Activated CD4-positive, alpha-beta T cell treated with anti-CD3 and anti-CD28 coated beads, Interleukin-2, amount 10 ng/mL, durations not matched to agents 7 days and 5 days (primary cell): Measurements from ENCODE around the gene NINJ2. TPM values are rescaled to one million over a fixed set of nuclear protein-coding genes. Genes with fewer than 3 reads are reported as not detected.

ENCODE experiments used
- CTCF ChIA-PET: fragments of 350-600 bp; sonication (Branson Sonifier 250); formaldehyde crosslinking; loops from one replicate; lab custom pipeline; 2021; ENCODE audit warnings: antibody characterized with exemption; lab: Charles Lee
- POLR2A ChIA-PET: fragments of 350-600 bp; sonication (Branson Sonifier 250); formaldehyde crosslinking; loops from one replicate; lab custom pipeline; 2021; ENCODE audit warnings: antibody characterized with exemption; lab: Charles Lee
- DNase-seq: peaks from one replicate; pipeline ENCODE4 v3.0.0-alpha.2; 2020
- H3K27ac Mint-ChIP-seq: one replicate; pipeline ENCODE4 v1.8.0; 2021; ENCODE audit warnings: mild to moderate bottlenecking, moderate library complexity, mixed read lengths
- H3K27me3 Mint-ChIP-seq: one replicate; pipeline ENCODE4 v1.8.0; 2021; ENCODE audit warnings: mixed read lengths
- H3K36me3 Mint-ChIP-seq: one replicate; pipeline ENCODE4 v1.8.0; 2021; ENCODE audit warnings: low read depth, mixed read lengths
- H3K4me1 Mint-ChIP-seq: one replicate; pipeline ENCODE4 v1.8.0; 2021; ENCODE audit warnings: mixed read lengths
- H3K4me3 Mint-ChIP-seq: one replicate; pipeline ENCODE4 v1.8.0; 2021; ENCODE audit warnings: mild to moderate bottlenecking, moderate library complexity, mixed read lengths
- H3K9me3 Mint-ChIP-seq: one replicate; pipeline ENCODE4 v1.8.0; 2021; ENCODE audit warnings: mixed read lengths
- total RNA-seq, 2 experiments: library from RNA; stranded (reverse); gene quantifications; one replicate each; pipeline ENCODE4 v1.2.3, GENCODE V29; 2021

The NINJ2 gene
- total RNA-seq, 2 experiments from 2014 or later: 6.7 to 7.4 TPM

- Mint-ChIP-seq H3K36me3 (peaks cover 2% of the 10 kb centered on the region), H3K27ac (no peak overlapping the region), H3K9me3 (peaks cover 16% of the 10 kb centered on the region), H3K4me3 (no peak overlapping the region), H3K27me3 (no peaks in the 10 kb centered on the region), H3K4me1 (peaks cover 8% of the 10 kb centered on the region)
- CTCF ChIA-PET: interaction anchor here (1.5 kb wide), 1 partner anchor 18 kb away, joined by 4 read pairs; no protein-coding TSS in a partner anchor
- POLR2A ChIA-PET: no interaction called here
- no peak for DNase-seq
These were observed 29.0 kb upstream of the NINJ2 start for GRCh38 chr12:692274-692673.

GRCh38 chr12:690466-690865, 27.2 kb upstream of the NINJ2 start:
- Mint-ChIP-seq H3K9me3 (peaks cover 7% of the 10 kb centered on the region), H3K27ac (no peak overlapping the region), H3K4me1 (peaks cover 18% of the 10 kb centered on the region), H3K4me3 (no peak overlapping the region), H3K36me3 (peaks cover 2% of the 10 kb centered on the region), H3K27me3 (no peaks in the 10 kb centered on the region)
- CTCF ChIA-PET: interaction anchor here (0.5 to 1.2 kb wide), 5 partner anchors 17 to 404 kb away, joined by 3 to 4 read pairs (median 3); partner anchors contain the start of gene NINJ2
- POLR2A ChIA-PET: no interaction called here
- DNase-seq: no peak

GRCh38 chr12:685388-685787, 22.1 kb upstream of the NINJ2 start:
- ChIA-PET POLR2A (interaction anchor here (1.1 kb wide), 2 partner anchors 28 to 66 kb away, joined by 4 to 5 read pairs; partner anchors contain the start of gene WNK1), CTCF (interaction anchor here (0.6 to 2.3 kb wide), 8 partner anchors 12 to 110 kb away, joined by 3 to 8 read pairs (median 4); partner anchors contain the start of gene WNK1)
- peak; percentile 92 for DNase-seq
- no peaks in the 10 kb centered on the region for H3K9me3 Mint-ChIP-seq
- H3K4me3 Mint-ChIP-seq: peak overlapping the region; percentile 21
- H3K4me1 Mint-ChIP-seq: peaks cover 33% of the 10 kb centered on the region
- no peaks in the 10 kb centered on the region for H3K36me3 Mint-ChIP-seq
- H3K27ac Mint-ChIP-seq: peak overlapping the region; percentile 93
- no peaks in the 10 kb centered on the region for H3K27me3 Mint-ChIP-seq

- no peaks in the 10 kb centered on the region for H3K36me3 Mint-ChIP-seq
These were observed 21.2 kb upstream of the NINJ2 start for GRCh38 chr12:684416-684815.

GRCh38 chr12:681568-682256, 18.5 kb upstream of the NINJ2 start:
- H3K4me3 Mint-ChIP-seq: no peak overlapping the region

More at GRCh38 chr12:684416-684815, 21.2 kb upstream of the NINJ2 start:
- H3K27ac Mint-ChIP-seq: peak overlapping the region; percentile 27
- no peaks in the 10 kb centered on the region for H3K9me3 Mint-ChIP-seq
- DNase-seq: no peak
- no peaks in the 10 kb centered on the region for H3K27me3 Mint-ChIP-seq
- H3K4me1 Mint-ChIP-seq: peaks cover 37% of the 10 kb centered on the region
- no peak overlapping the region for H3K4me3 Mint-ChIP-seq
- POLR2A ChIA-PET: no interaction called here
- CTCF ChIA-PET: no interaction called here

GRCh38 chr12:678747-679712, 15.8 kb upstream of the NINJ2 start:
- no peaks in the 10 kb centered on the region for H3K9me3 Mint-ChIP-seq
- no peak for DNase-seq
- peaks cover 44% of the 10 kb centered on the region for H3K4me1 Mint-ChIP-seq
- ChIA-PET CTCF (interaction anchor here (0.9 to 2.5 kb wide), 3 partner anchors 11 to 27 kb away, joined by 4 to 9 read pairs (median 4); partner anchors contain the start of gene NINJ2), POLR2A (no interaction called here)
- no peak overlapping the region for H3K4me3 Mint-ChIP-seq
- peak overlapping the region; percentile 34 for H3K27ac Mint-ChIP-seq
- no peaks in the 10 kb centered on the region for H3K27me3 Mint-ChIP-seq
- no peaks in the 10 kb centered on the region for H3K36me3 Mint-ChIP-seq

More at GRCh38 chr12:681568-682256, 18.5 kb upstream of the NINJ2 start:
- H3K27me3 Mint-ChIP-seq: no peaks in the 10 kb centered on the region
- H3K36me3 Mint-ChIP-seq: no peaks in the 10 kb centered on the region
- ChIA-PET POLR2A (no interaction called here), CTCF (interaction anchor here (0.6 to 3.2 kb wide), 2 partner anchors 13 to 64 kb away, joined by 3 to 10 read pairs; no protein-coding TSS in a partner anchor)
- H3K27ac Mint-ChIP-seq: no peak overlapping the region
- H3K9me3 Mint-ChIP-seq: no peaks in the 10 kb centered on the region
- peaks cover 53% of the 10 kb centered on the region for H3K4me1 Mint-ChIP-seq
- DNase-seq: no peak

- H3K4me1 Mint-ChIP-seq: peaks cover 67% of the 10 kb centered on the region
- DNase-seq: no peak
- no peaks in the 10 kb centered on the region for H3K9me3 Mint-ChIP-seq
- POLR2A ChIA-PET: interaction anchor here (0.9 kb wide), 1 partner anchor 76 kb away, joined by 8 read pairs; no protein-coding TSS in a partner anchor
- CTCF ChIA-PET: interaction anchor here (0.6 to 3.9 kb wide), 3 partner anchors 26 to 76 kb away, joined by 3 to 19 read pairs (median 4); partner anchors contain the start of gene WNK1
- H3K27ac Mint-ChIP-seq: peak overlapping the region; percentile 73
- no peaks in the 10 kb centered on the region for H3K27me3 Mint-ChIP-seq
- H3K4me3 Mint-ChIP-seq: no peak overlapping the region
- H3K36me3 Mint-ChIP-seq: no peaks in the 10 kb centered on the region
These were observed 12.3 kb upstream of the NINJ2 start for GRCh38 chr12:675562-675961.

- no peaks in the 10 kb centered on the region for H3K36me3 Mint-ChIP-seq
- H3K27me3 Mint-ChIP-seq: no peaks in the 10 kb centered on the region
- H3K9me3 Mint-ChIP-seq: no peaks in the 10 kb centered on the region
- peak overlapping the region; percentile 56 for H3K4me3 Mint-ChIP-seq
- DNase-seq: peak; percentile 82
- H3K4me1 Mint-ChIP-seq: peaks cover 67% of the 10 kb centered on the region
- peak overlapping the region; percentile 96 for H3K27ac Mint-ChIP-seq
- ChIA-PET CTCF (interaction anchor here (0.6 to 3.9 kb wide), 6 partner anchors 12 to 166 kb away, joined by 3 to 19 read pairs (median 4); partner anchors contain the start of gene WNK1), POLR2A (interaction anchor here (1.0 kb wide), 1 partner anchor 77 kb away, joined by 6 read pairs; no protein-coding TSS in a partner anchor)
These were observed 11.1 kb upstream of the NINJ2 start for GRCh38 chr12:674272-674781.

GRCh38 chr12:673849-674248, 10.6 kb upstream of the NINJ2 start:
- CTCF ChIA-PET: interaction anchor here (0.6 to 3.9 kb wide), 9 partner anchors 12 to 166 kb away, joined by 3 to 19 read pairs (median 3); partner anchors contain the start of gene WNK1
- H3K27me3 Mint-ChIP-seq: no peaks in the 10 kb centered on the region
- peak overlapping the region; percentile 56 for H3K4me3 Mint-ChIP-seq
- peaks cover 66% of the 10 kb centered on the region for H3K4me1 Mint-ChIP-seq
- no peak for DNase-seq
- H3K27ac Mint-ChIP-seq: peak overlapping the region; percentile 96
- POLR2A ChIA-PET: interaction anchor here (0.7 to 1.0 kb wide), 2 partner anchors 38 to 78 kb away, joined by 3 to 6 read pairs; no protein-coding TSS in a partner anchor
- no peaks in the 10 kb centered on the region for H3K9me3 Mint-ChIP-seq
- H3K36me3 Mint-ChIP-seq: no peaks in the 10 kb centered on the region

- Mint-ChIP-seq H3K27ac (no peak overlapping the region), H3K4me3 (no peak overlapping the region)
These were observed 6.3 kb upstream of the NINJ2 start for GRCh38 chr12:669576-669945.

GRCh38 chr12:668090-668481, 4.8 kb upstream of the NINJ2 start:
- no peak for DNase-seq
- no peak overlapping the region for H3K4me3 Mint-ChIP-seq
- POLR2A ChIA-PET: no interaction called here
- no peaks in the 10 kb centered on the region for H3K9me3 Mint-ChIP-seq
- H3K4me1 Mint-ChIP-seq: peaks cover 69% of the 10 kb centered on the region
- no peak overlapping the region for H3K27ac Mint-ChIP-seq
- no peaks in the 10 kb centered on the region for H3K27me3 Mint-ChIP-seq
- CTCF ChIA-PET: interaction anchor here (0.7 to 2.9 kb wide), 11 partner anchors 9 to 281 kb away, joined by 3 to 11 read pairs (median 4); partner anchors contain the start of genes RAD52 and WNK1
- H3K36me3 Mint-ChIP-seq: no peaks in the 10 kb centered on the region

More at GRCh38 chr12:669576-669945, 6.3 kb upstream of the NINJ2 start:
- Mint-ChIP-seq H3K4me1 (peaks cover 71% of the 10 kb centered on the region), H3K36me3 (no peaks in the 10 kb centered on the region), H3K27me3 (no peaks in the 10 kb centered on the region), H3K9me3 (no peaks in the 10 kb centered on the region)
- ChIA-PET POLR2A (no interaction called here), CTCF (interaction anchor here (1.0 to 2.9 kb wide), 8 partner anchors 7 to 280 kb away, joined by 3 to 11 read pairs (median 3); partner anchors contain the start of gene RAD52)
- DNase-seq: no peak
